Measurements from ENCODE around the gene DYDC2. TPM values are rescaled to one million over a fixed set of nuclear protein-coding genes. Genes with fewer than 3 reads are reported as not detected.

DYDC2 gene
- total RNA-seq, 1 experiment from 2014 or later = 2.8 TPM

DNA sequence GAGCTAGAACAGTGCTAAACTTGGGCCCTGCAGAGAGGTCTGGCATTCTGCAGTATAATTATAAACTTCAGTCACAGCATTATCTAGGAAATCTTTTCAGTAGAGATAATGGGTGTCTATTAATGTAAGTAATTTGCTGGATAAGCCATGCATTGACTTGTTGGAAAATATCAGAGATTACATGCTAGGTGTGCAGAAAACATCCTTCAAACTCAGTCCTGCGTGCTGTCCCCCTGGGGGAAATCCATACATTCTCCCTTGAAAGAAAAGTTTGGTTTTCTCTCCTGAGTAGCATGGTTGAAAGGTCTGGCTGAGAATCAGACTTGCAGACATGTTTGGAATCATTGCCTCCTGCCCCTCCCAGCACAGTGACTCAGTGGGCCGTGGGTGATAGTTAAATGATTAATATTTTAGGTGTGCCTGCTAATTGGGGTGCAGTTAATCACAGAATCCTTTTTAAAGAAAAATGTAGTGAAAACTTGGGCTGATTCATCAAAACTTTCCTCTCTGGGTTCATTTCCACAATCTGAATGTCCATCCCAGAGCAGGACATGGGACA is 37.9 kb downstream of the DYDC2 start:
- Histone ChIP-seq H3K4me1 (ENCODE audit: insufficient read depth, low read length) (no peaks in the 10 kb centered on the region), H3K79me1 (ENCODE audit: insufficient read depth, low read depth, low read length, poor library complexity, severe bottlenecking) (no peaks in the 10 kb centered on the region), H3T11ph (ENCODE audit: low read length) (no peak overlapping the region), H3K18ac (ENCODE audit: insufficient read length, low read depth, low read length) (no peak overlapping the region), H3K27ac (ENCODE audit: insufficient read length, low read depth, low read length) (no peak overlapping the region), H3K4me2 (ENCODE audit: insufficient read depth, insufficient read length, low read length) (no peak overlapping the region), H3K79me2 (ENCODE audit: insufficient read depth, low read length) (no peaks in the 10 kb centered on the region), H2BK5ac (ENCODE audit: insufficient read length, low read length) (no peak overlapping the region), H2AK5ac (ENCODE audit: insufficient read length, low read length) (no peak overlapping the region), H3K14ac (ENCODE audit: insufficient read depth, low read length) (no peak overlapping the region), H3K56ac (ENCODE audit: insufficient read length, low read depth, low read length) (no peak overlapping the region), H2BK20ac (ENCODE audit: low read depth, low read length, poor library complexity, severe bottlenecking) (no peak overlapping the region), H4K8ac (replicated peaks; ENCODE audit: insufficient read length, low read depth, low read length) (no peak overlapping the region), H3K9me3 (ENCODE audit: control insufficient read depth, low read depth, low read length) (no peaks in the 10 kb centered on the region), H3K23ac (ENCODE audit: insufficient read length, low read depth, low read length) (no peak overlapping the region), H4K20me1 (ENCODE audit: control insufficient read depth, insufficient read depth, insufficient read length) (no peaks in the 10 kb centered on the region), H4K91ac (ENCODE audit: insufficient read length, low read depth, low read length) (no peak overlapping the region), H3K4ac (ENCODE audit: low read depth, low read length) (no peak overlapping the region), H2BK12ac (ENCODE audit: insufficient read length, low read depth, low read length) (no peak overlapping the region), H2BK15ac (ENCODE audit: low read depth, low read length) (no peak overlapping the region), H2BK120ac (ENCODE audit: low read depth, low read length, poor library complexity, severe bottlenecking) (no peak overlapping the region), H4K5ac (ENCODE audit: insufficient read length, low read depth, low read length) (no peak overlapping the region), H3K23me2 (ENCODE audit: insufficient read length, low read depth, low read length, poor library complexity, severe bottlenecking) (no peaks in the 10 kb centered on the region), H3K27me3 (ENCODE audit: insufficient read depth, low read length) (no peaks in the 10 kb centered on the region), H2AFZ (ENCODE audit: low read length) (no peak overlapping the region), H3K9ac (ENCODE audit: extremely low read depth, insufficient read length, low read length) (no peak overlapping the region)
- Mint-ChIP-seq H3K27me3 (ENCODE audit: low read depth) (peaks cover 11% of the 10 kb centered on the region), H3K9me3 (0 out of 5 replicates have a peak, but pooled peaks cover 0 to 4% of the 10 kb centered on the region in 2 experiments), H3K4me3 (no peak overlapping the region), H3K27ac (no peak overlapping the region), H3K4me1 (no peaks in the 10 kb centered on the region), H3K36me3 (ENCODE audit: insufficient read depth in 1 of 3, low read depth in 3 of 3) (no peaks in the 10 kb centered on the region)
- DNase-seq = no peak
- WGBS (ENCODE audit: extremely low coverage, insufficient read length, low lambda C conversion rate) = no CpG with 5 or more reads among the region's 2 CpGs
- TF ChIP-seq, protein P1, sequence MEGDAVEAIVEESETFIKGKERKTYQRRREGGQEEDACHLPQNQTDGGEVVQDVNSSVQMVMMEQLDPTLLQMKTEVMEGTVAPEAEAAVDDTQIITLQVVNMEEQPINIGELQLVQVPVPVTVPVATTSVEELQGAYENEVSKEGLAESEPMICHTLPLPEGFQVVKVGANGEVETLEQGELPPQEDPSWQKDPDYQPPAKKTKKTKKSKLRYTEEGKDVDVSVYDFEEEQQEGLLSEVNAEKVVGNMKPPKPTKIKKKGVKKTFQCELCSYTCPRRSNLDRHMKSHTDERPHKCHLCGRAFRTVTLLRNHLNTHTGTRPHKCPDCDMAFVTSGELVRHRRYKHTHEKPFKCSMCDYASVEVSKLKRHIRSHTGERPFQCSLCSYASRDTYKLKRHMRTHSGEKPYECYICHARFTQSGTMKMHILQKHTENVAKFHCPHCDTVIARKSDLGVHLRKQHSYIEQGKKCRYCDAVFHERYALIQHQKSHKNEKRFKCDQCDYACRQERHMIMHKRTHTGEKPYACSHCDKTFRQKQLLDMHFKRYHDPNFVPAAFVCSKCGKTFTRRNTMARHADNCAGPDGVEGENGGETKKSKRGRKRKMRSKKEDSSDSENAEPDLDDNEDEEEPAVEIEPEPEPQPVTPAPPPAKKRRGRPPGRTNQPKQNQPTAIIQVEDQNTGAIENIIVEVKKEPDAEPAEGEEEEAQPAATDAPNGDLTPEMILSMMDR (conservative IDR thresholded peaks at IDR 0.05) = no peak
